Stimulated activated naive CD8-positive, alpha-beta T cell treated with anti-CD3 and anti-CD28 coated beads, Interleukin-15, Interleukin-2, amounts not matched to agents 100 ng/mL and 50 ng/mL, for 24 hours (primary cell): ENCODE data around the gene GLTP.
A peak's percentile ranks its signal among the peaks of the same experiment; 100 is the strongest.
"Not testable (repeated sequence)": the region's sequence is repeated elsewhere in the genome, so short reads cannot be mapped to it uniquely, and the experiment has no call there.

ENCODE experiments used
- H3K27ac Mint-ChIP-seq: one replicate; pipeline ENCODE4 v1.8.0; 2021; ENCODE audit warnings: mild to moderate bottlenecking, mixed read lengths
- H3K27me3 Mint-ChIP-seq: one replicate; pipeline ENCODE4 v1.8.0; 2021; ENCODE audit warnings: mixed read lengths
- H3K36me3 Mint-ChIP-seq: one replicate; pipeline ENCODE4 v1.8.0; 2021; ENCODE audit warnings: low read depth, mixed read lengths
- H3K4me1 Mint-ChIP-seq: one replicate; pipeline ENCODE4 v1.8.0; 2021; ENCODE audit warnings: low read depth, mixed read lengths
- H3K4me3 Mint-ChIP-seq: one replicate; pipeline ENCODE4 v1.8.0; 2021; ENCODE audit warnings: mild to moderate bottlenecking, mixed read lengths
- H3K9me3 Mint-ChIP-seq: one replicate; pipeline ENCODE4 v1.8.0; 2021; ENCODE audit warnings: mixed read lengths

The GLTP gene

GRCh38 chr12:109876406-109876805, 3.9 kb downstream of the GLTP start:
- Mint-ChIP-seq H3K27ac (peak overlapping the region; percentile 59), H3K9me3 (no peaks in the 10 kb centered on the region), H3K36me3 (peaks cover 6% of the 10 kb centered on the region), H3K4me1 (peaks cover 50% of the 10 kb centered on the region), H3K4me3 (no peak overlapping the region), H3K27me3 (no peaks in the 10 kb centered on the region)

GRCh38 chr12:109875572-109876131, 4.7 kb downstream of the GLTP start:
- no peak overlapping the region for H3K4me3 Mint-ChIP-seq
- no peaks in the 10 kb centered on the region for H3K9me3 Mint-ChIP-seq
- no peak overlapping the region for H3K27ac Mint-ChIP-seq
- no peaks in the 10 kb centered on the region for H3K27me3 Mint-ChIP-seq
- H3K4me1 Mint-ChIP-seq = peaks cover 48% of the 10 kb centered on the region
- peaks cover 6% of the 10 kb centered on the region for H3K36me3 Mint-ChIP-seq

DNA sequence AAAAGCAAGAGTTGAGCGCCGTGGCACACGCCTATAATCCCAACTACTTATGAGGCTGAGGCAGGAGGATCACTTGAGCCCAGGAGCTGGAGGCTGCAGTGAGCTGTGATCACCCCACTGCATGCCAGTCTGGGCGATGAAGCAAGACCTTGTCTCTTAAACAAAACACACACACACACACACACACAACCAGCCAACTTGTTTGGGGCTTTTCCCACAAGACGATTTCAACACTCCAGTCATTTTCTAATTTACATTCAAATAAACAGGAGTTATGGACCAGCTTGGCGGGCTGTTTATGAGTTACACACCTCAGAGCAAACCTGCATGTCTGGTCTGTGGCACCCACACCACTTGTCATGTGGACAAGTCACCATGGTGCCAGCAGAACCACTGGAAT, 6.7 kb downstream of the GLTP start:
- Mint-ChIP-seq H3K4me3 (no peak overlapping the region), H3K4me1 (peaks cover 38% of the 10 kb centered on the region), H3K27me3 (no peaks in the 10 kb centered on the region), H3K9me3 (no peaks in the 10 kb centered on the region), H3K36me3 (peaks cover 8% of the 10 kb centered on the region), H3K27ac (no peak overlapping the region)

- H3K36me3 Mint-ChIP-seq = peaks cover 13% of the 10 kb centered on the region
- H3K4me1 Mint-ChIP-seq = peaks cover 35% of the 10 kb centered on the region
- H3K4me3 Mint-ChIP-seq = no peak overlapping the region
- no peaks in the 10 kb centered on the region for H3K9me3 Mint-ChIP-seq
- no peak overlapping the region for H3K27ac Mint-ChIP-seq
- H3K27me3 Mint-ChIP-seq = no peaks in the 10 kb centered on the region
Observed at GRCh38 chr12:109871668-109872314, 8.6 kb downstream of the GLTP start.

- Mint-ChIP-seq H3K4me1 (peaks cover 27% of the 10 kb centered on the region), H3K36me3 (peaks cover 13% of the 10 kb centered on the region), H3K9me3 (no peaks in the 10 kb centered on the region), H3K4me3 (no peak overlapping the region), H3K27me3 (no peaks in the 10 kb centered on the region), H3K27ac (peak overlapping the region; percentile 10)
Observed at GRCh38 chr12:109870648-109871047, 9.7 kb downstream of the GLTP start.

DNA sequence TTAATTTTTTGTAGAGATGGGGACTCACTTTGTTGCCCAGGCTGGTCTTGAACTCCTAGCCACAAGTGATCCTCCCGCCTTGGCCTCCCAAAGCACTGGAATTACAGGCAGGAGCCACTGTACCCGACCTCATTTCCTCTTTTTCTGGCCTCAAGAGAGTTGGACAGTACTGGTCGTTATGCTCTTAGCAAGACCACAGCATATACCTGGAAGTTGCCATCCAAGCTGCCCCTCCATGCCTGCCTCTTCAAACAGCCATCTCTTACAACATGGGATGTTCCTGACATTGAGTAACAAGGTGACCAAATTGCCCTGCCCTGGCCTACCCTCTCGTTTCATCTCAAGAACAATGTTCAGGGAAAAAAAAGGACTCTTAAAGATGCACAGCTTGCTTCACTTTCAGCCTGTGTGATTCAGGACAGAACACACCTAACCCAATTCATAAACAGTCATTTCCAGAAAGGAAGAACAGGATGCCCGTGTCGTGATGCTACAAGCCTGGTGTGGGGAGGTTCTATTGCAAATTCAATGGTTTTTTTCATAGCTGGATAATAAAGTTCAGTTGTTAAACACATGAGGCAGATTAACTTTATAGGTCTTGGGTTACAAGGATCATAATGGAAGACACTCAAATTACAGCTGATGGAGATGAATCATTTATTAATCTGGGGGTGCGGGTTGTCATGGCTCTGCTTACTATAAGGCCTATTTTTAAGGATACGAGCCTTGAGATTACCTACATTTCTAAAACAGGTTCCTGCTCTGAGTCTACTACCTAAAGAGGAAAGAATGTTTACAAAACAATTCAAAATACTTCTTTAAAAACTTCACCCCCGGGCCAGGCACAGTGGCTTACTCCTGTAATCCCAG, 11.9 kb downstream of the GLTP start:
- Mint-ChIP-seq H3K27ac (no peak overlapping the region), H3K36me3 (peaks cover 13% of the 10 kb centered on the region)

DNA sequence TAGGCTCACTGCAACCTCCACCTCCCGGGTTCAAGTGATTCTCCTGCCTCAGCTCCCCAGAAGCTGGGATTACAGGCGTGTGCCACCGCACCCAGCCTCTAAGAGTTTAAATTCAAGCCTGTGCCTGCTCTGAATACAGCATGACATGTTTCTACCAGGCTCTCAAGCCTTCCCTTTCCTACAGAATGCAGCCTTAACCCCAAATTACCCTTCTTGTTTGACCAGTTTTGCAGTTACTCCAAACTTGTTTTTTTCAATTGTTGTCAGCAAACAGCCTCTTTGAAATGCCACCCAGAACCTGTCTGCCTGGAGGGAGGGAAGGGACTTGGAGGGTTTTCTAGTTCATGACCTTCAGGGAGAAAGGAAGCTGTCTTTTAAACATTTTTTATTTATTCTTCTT, 15.4 kb downstream of the GLTP start:
- Mint-ChIP-seq H3K4me3 (no peak overlapping the region), H3K4me1 (peaks cover 12% of the 10 kb centered on the region), H3K27me3 (no peaks in the 10 kb centered on the region), H3K36me3 (peaks cover 6% of the 10 kb centered on the region), H3K27ac (peak overlapping the region; percentile 36), H3K9me3 (no peaks in the 10 kb centered on the region)

More for the DNA sequence above, 11.9 kb downstream of the GLTP start:
- no peaks in the 10 kb centered on the region for H3K27me3 Mint-ChIP-seq
- peaks cover 23% of the 10 kb centered on the region for H3K4me1 Mint-ChIP-seq
- H3K9me3 Mint-ChIP-seq = no peaks in the 10 kb centered on the region
- H3K4me3 Mint-ChIP-seq = no peak overlapping the region

- no peak overlapping the region for H3K27ac Mint-ChIP-seq
- no peak overlapping the region for H3K4me3 Mint-ChIP-seq
- H3K9me3 Mint-ChIP-seq = no peaks in the 10 kb centered on the region
- peaks cover 12% of the 10 kb centered on the region for H3K4me1 Mint-ChIP-seq
- H3K27me3 Mint-ChIP-seq = no peaks in the 10 kb centered on the region
- H3K36me3 Mint-ChIP-seq = peaks cover 6% of the 10 kb centered on the region
Observed at GRCh38 chr12:109863847-109864712, 16.3 kb downstream of the GLTP start.

- H3K27me3 Mint-ChIP-seq, H3K4me3 Mint-ChIP-seq, H3K9me3 Mint-ChIP-seq, H3K4me1 Mint-ChIP-seq, H3K27ac Mint-ChIP-seq, H3K36me3 Mint-ChIP-seq: not testable (repeated sequence)
Observed at GRCh38 chr12:109862491-109862890, 17.9 kb downstream of the GLTP start.

DNA sequence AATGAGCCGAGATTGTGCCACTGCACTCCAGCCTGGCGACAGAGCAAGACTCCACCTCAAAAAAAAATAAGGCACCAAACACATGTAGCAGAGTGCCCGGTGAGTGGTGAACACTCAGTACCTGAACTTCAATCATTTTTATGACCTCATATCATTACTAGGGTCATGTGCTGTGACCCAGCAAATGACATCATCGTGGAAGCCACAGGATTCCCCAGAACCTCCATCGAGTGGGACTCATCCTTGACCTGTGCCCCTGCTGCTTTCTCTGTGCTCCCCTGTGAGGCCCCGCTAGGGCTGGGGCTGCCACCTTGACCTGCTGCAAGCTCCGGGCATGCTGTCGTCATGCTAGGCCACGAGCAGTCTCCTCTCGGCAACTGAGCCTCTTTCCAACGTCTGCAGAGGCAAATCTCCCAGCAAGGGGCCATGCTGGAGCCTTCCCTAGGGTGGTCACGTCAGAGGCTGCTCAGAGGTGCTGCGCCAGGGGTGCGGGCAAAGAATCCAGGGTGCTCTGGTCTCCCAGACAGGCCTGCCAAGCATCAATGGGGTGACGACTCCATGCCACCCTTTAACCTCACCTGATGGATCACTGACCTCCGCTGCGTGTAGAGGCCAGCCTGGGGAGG, 18.5 kb downstream of the GLTP start:
- H3K4me1 Mint-ChIP-seq = peaks cover 6% of the 10 kb centered on the region
- H3K27me3 Mint-ChIP-seq = no peaks in the 10 kb centered on the region
- no peak overlapping the region for H3K4me3 Mint-ChIP-seq
- H3K27ac Mint-ChIP-seq = no peak overlapping the region
- peaks cover 5% of the 10 kb centered on the region for H3K36me3 Mint-ChIP-seq
- H3K9me3 Mint-ChIP-seq = no peaks in the 10 kb centered on the region

- H3K4me3 Mint-ChIP-seq = no peak overlapping the region
- H3K9me3 Mint-ChIP-seq = no peaks in the 10 kb centered on the region
- peaks cover 5% of the 10 kb centered on the region for H3K36me3 Mint-ChIP-seq
- H3K27me3 Mint-ChIP-seq = no peaks in the 10 kb centered on the region
- H3K4me1 Mint-ChIP-seq = peaks cover 6% of the 10 kb centered on the region
- no peak overlapping the region for H3K27ac Mint-ChIP-seq
Observed at GRCh38 chr12:109860977-109861376, 19.4 kb downstream of the GLTP start.

GRCh38 chr12:109858764-109859163, 21.6 kb downstream of the GLTP start:
- H3K27ac Mint-ChIP-seq = peak overlapping the region; percentile 8

GRCh38 chr12:109857715-109858114, 22.6 kb downstream of the GLTP start:
- Mint-ChIP-seq H3K27me3 (no peaks in the 10 kb centered on the region), H3K4me3 (no peak overlapping the region), H3K4me1 (no peaks in the 10 kb centered on the region), H3K27ac (no peak overlapping the region), H3K36me3 (peaks cover 5% of the 10 kb centered on the region), H3K9me3 (no peaks in the 10 kb centered on the region)

More at GRCh38 chr12:109858764-109859163, 21.6 kb downstream of the GLTP start:
- Mint-ChIP-seq H3K4me3 (no peak overlapping the region), H3K27me3 (no peaks in the 10 kb centered on the region), H3K36me3 (peaks cover 5% of the 10 kb centered on the region), H3K4me1 (no peaks in the 10 kb centered on the region), H3K9me3 (no peaks in the 10 kb centered on the region)

DNA sequence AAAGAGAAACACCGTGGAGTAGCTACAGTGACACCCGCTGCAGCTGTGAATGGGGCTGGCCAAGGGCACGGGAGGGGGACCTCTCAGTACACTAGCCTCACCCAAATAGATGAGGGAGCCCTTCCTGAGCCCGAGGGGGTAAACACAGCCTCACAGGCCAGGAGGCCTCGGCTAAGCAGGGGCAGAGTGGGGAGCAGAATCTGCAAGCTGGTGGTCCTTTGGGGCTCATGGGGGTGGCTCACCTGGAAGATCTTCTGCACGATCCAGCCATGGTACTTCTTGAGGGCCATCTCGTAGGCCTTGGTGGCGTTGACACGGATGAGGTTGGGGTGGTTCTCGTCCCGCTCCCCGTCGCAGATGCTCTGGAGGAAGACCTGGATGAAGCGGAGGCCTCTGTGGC, 25.0 kb downstream of the GLTP start:
- no peak overlapping the region for H3K4me3 Mint-ChIP-seq
- H3K36me3 Mint-ChIP-seq = peaks cover 9% of the 10 kb centered on the region
- no peaks in the 10 kb centered on the region for H3K9me3 Mint-ChIP-seq
- H3K27me3 Mint-ChIP-seq = no peaks in the 10 kb centered on the region
- H3K4me1 Mint-ChIP-seq = no peaks in the 10 kb centered on the region
- no peak overlapping the region for H3K27ac Mint-ChIP-seq
